A673 (cell line): Measurements from ENCODE around the gene FBLN5. TPM values are rescaled to one million over a fixed set of nuclear protein-coding genes. Genes with fewer than 3 reads are reported as not detected.

ENCODE experiments used
- BruUV-seq: library from RNA; stranded (reverse); fragments of 400-500 nt; replicated peaks from 2 replicates; lab custom pipeline; 2021; lab: Mats Ljungman, UMichigan
- CTCF ChIA-PET: fragments of 300-600 bp; sonication (Branson Sonifier 250); formaldehyde crosslinking; loops from one replicate; lab custom pipeline; 2022; ENCODE audit warnings: antibody characterized with exemption; lab: Charles Lee
- POLR2A ChIA-PET: fragments of 300-600 bp; sonication (Branson Sonifier 250); formaldehyde crosslinking; loops from one replicate; lab custom pipeline; 2022; ENCODE audit warnings: antibody characterized with exemption; ENCODE audit not compliant: low non-redundant PET; lab: Charles Lee
- DNase-seq: peaks from one replicate; pipeline ENCODE4 v3.0.0-alpha.2; 2015; ENCODE audit warnings: low spot score
- H3K27ac ChIP-seq: fragments of 200-600 bp; sonication (generic); 2 replicates; pipeline ENCODE4 v1.5.1; 2016; ENCODE audit warnings: mixed run types, low read depth, mild to moderate bottlenecking, mixed read lengths, antibody characterized with exemption, low read length; ENCODE audit not compliant: poor library complexity, severe bottlenecking
- H3K27me3 ChIP-seq: fragments of 200-600 bp; sonication (generic); replicated peaks from 2 replicates; pipeline ENCODE4 v1.6.1; 2017; ENCODE audit warnings: mixed run types, low read depth, mild to moderate bottlenecking, mixed read lengths, antibody characterized with exemption, low read length; ENCODE audit not compliant: insufficient read depth, poor library complexity
- H3K36me3 ChIP-seq: fragments of 200-600 bp; sonication (generic); 2 replicates; pipeline ENCODE4 v1.6.1; 2016; ENCODE audit warnings: mixed run types, mild to moderate bottlenecking, mixed read lengths, antibody characterized with exemption, low read length; ENCODE audit not compliant: insufficient read depth, poor library complexity, severe bottlenecking
- H3K4me1 ChIP-seq: fragments of 200-600 bp; sonication (generic); 2 replicates; pipeline ENCODE4 v1.6.1; 2017; ENCODE audit warnings: mixed run types, mild to moderate bottlenecking, mixed read lengths, antibody characterized with exemption, low read length; ENCODE audit not compliant: insufficient read depth, poor library complexity, severe bottlenecking
- H3K4me3 ChIP-seq: fragments of 200-600 bp; sonication (generic); 2 replicates; pipeline ENCODE4 v1.5.1; 2016; ENCODE audit warnings: low read depth, mixed run types, mild to moderate bottlenecking, mixed read lengths, low read length; ENCODE audit not compliant: poor library complexity, severe bottlenecking
- H3K9me3 ChIP-seq: fragments of 200-600 bp; sonication (generic); 2 replicates; pipeline ENCODE4 v1.6.1; 2016; ENCODE audit warnings: mixed run types, low read depth, mild to moderate bottlenecking, mixed read lengths, antibody characterized with exemption, low read length; ENCODE audit not compliant: poor library complexity, severe bottlenecking
- EZH2 ChIP-seq: fragments of 200-600 bp; sonication (generic); IDR thresholded peaks from 2 replicates; pipeline ENCODE4 v1.6.1; 2017; ENCODE audit warnings: borderline replicate concordance, low read depth, mild to moderate bottlenecking, mixed read lengths, antibody characterized with exemption, low read length; ENCODE audit not compliant: poor library complexity, severe bottlenecking
- intact Hi-C: fragments of 100-400 bp; cut with micrococcal nuclease; formaldehyde crosslinking; loops from one replicate; pipeline ENCODE4 v1.10.0; 2022; ENCODE audit not compliant: unreplicated experiment
- total RNA-seq: library from RNA; stranded (reverse); gene quantifications from 2 replicates; pipeline ENCODE4 v1.2.3, GENCODE V29; 2021
- TF ChIP-seq, protein P1 (sequence below): fragments of 300-800, 200-600 bp; sonication (generic); conservative IDR thresholded peaks from 2 replicates; pipeline ENCODE4 v1.5.1; 2017; ENCODE audit warnings: low read depth, mild to moderate bottlenecking, antibody characterized with exemption, low read length, moderate library complexity, mixed read lengths

FBLN5 gene
- total RNA-seq, 1 experiment from 2014 or later = 10.7 TPM

DNA sequence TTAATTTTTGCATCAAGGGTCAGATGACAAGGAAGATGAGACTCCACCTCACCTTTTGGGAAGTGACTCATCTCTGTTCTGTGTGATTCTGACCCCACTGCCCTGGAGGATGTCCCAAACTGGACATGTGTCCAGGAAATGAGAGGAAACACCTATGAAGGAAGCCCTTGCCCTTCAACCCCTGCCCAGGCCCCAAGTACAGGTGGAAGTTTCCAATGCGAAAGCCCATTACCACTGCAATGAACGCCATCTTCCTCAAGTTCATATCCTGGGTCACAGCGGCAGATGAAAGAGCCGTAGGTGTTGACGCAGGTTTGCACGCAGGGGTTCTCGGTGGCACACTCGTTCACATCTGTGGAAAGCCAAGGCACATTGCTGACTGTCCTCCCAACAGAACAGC, 60.5 kb downstream of the FBLN5 start:
- intact Hi-C loops = no loop called here
- no peak overlapping the region for H3K27ac ChIP-seq
- no peaks in the 10 kb centered on the region for H3K27me3 ChIP-seq
- no TSS peak for BruUV-seq
- CTCF ChIA-PET = no interaction called here
- DNase-seq = no peak
- TF ChIP-seq, protein P1, sequence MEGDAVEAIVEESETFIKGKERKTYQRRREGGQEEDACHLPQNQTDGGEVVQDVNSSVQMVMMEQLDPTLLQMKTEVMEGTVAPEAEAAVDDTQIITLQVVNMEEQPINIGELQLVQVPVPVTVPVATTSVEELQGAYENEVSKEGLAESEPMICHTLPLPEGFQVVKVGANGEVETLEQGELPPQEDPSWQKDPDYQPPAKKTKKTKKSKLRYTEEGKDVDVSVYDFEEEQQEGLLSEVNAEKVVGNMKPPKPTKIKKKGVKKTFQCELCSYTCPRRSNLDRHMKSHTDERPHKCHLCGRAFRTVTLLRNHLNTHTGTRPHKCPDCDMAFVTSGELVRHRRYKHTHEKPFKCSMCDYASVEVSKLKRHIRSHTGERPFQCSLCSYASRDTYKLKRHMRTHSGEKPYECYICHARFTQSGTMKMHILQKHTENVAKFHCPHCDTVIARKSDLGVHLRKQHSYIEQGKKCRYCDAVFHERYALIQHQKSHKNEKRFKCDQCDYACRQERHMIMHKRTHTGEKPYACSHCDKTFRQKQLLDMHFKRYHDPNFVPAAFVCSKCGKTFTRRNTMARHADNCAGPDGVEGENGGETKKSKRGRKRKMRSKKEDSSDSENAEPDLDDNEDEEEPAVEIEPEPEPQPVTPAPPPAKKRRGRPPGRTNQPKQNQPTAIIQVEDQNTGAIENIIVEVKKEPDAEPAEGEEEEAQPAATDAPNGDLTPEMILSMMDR = no peak
- no peak for TF ChIP-seq EZH2
- H3K9me3 ChIP-seq = no peaks in the 10 kb centered on the region
- no peaks in the 10 kb centered on the region for H3K36me3 ChIP-seq
- H3K4me3 ChIP-seq = no peak overlapping the region
- H3K4me1 ChIP-seq = no peaks in the 10 kb centered on the region
- POLR2A ChIA-PET = no interaction called here

- no peak for DNase-seq
- ChIA-PET CTCF (no interaction called here), POLR2A (no interaction called here)
- Histone ChIP-seq H3K36me3 (no peaks in the 10 kb centered on the region), H3K4me1 (no peaks in the 10 kb centered on the region), H3K9me3 (no peaks in the 10 kb centered on the region), H3K27me3 (no peaks in the 10 kb centered on the region), H3K27ac (no peak overlapping the region), H3K4me3 (no peak overlapping the region)
- intact Hi-C loops = no loop called here
- TF ChIP-seq, protein P1 = no peak
- no peak for TF ChIP-seq EZH2
- BruUV-seq = no TSS peak
Measured at GRCh38 chr14:91885839-91886238, 61.7 kb downstream of the FBLN5 start.

- no peaks in the 10 kb centered on the region for H3K27me3 ChIP-seq
- ChIA-PET CTCF (no interaction called here), POLR2A (no interaction called here)
- no peaks in the 10 kb centered on the region for H3K9me3 ChIP-seq
- no TSS peak for BruUV-seq
- no peak for TF ChIP-seq EZH2
- TF ChIP-seq, protein P1 = no peak
- no peak for DNase-seq
- no peak overlapping the region for H3K27ac ChIP-seq
- no peaks in the 10 kb centered on the region for H3K36me3 ChIP-seq
- intact Hi-C loops = no loop called here
- H3K4me1 ChIP-seq = no peaks in the 10 kb centered on the region
- H3K4me3 ChIP-seq = no peak overlapping the region
Measured at GRCh38 chr14:91885113-91885712, 62.3 kb downstream of the FBLN5 start.
